ENCODE data around the gene SLC24A2. TPM values are rescaled to one million over a fixed set of nuclear protein-coding genes. Genes with fewer than 3 reads are reported as not detected.

The SLC24A2 gene
- total RNA-seq, 3 donors from 2014 or later = 0.63 TPM; not detected in 2

- Histone ChIP-seq H3K4me1 (ENCODE audit: low read depth) (no peaks in the 10 kb centered on the region), H3K4me3 (no peak overlapping the region), H3K9me3 (no peaks in the 10 kb centered on the region), H3K36me3 (ENCODE audit: low read depth) (no peaks in the 10 kb centered on the region)
- ATAC-seq = no peak
- no peak for DNase-seq
- no peak for TF ChIP-seq CTCF (IDR thresholded peaks at IDR 0.05)
- intact Hi-C loops (cut with DNase I, micrococcal nuclease) = no loop called here
Observed at GRCh38 chr9:19809422-19810269, 20.8 kb upstream of the SLC24A2 start.

GRCh38 chr9:19807182-19807892 is 18.5 kb upstream of the SLC24A2 start:
- no peaks in the 10 kb centered on the region for H3K9me3 ChIP-seq
- ATAC-seq (no peak), DNase-seq (no peak)
- no peak for TF ChIP-seq CTCF (IDR thresholded peaks at IDR 0.05)
- intact Hi-C loops (cut with DNase I, micrococcal nuclease) = no loop called here
- no peak overlapping the region for H3K4me3 ChIP-seq
- no peaks in the 10 kb centered on the region for H3K4me1 ChIP-seq (ENCODE audit: low read depth)
- no peaks in the 10 kb centered on the region for H3K36me3 ChIP-seq (ENCODE audit: low read depth)

GRCh38 chr9:19804431-19804830 is 15.6 kb upstream of the SLC24A2 start:
- ATAC-seq = no peak
- Histone ChIP-seq H3K9me3 (no peaks in the 10 kb centered on the region), H3K36me3 (ENCODE audit: low read depth) (no peaks in the 10 kb centered on the region), H3K4me1 (ENCODE audit: low read depth) (no peaks in the 10 kb centered on the region), H3K4me3 (no peak overlapping the region)
- TF ChIP-seq CTCF (IDR thresholded peaks at IDR 0.05) = no peak
- intact Hi-C loops (cut with DNase I, micrococcal nuclease) = no loop called here
- no peak for DNase-seq

- intact Hi-C loops (cut with DNase I, micrococcal nuclease) = no loop called here
- no peaks in the 10 kb centered on the region for H3K9me3 ChIP-seq
- ATAC-seq (no peak), DNase-seq (no peak)
- H3K4me1 ChIP-seq (ENCODE audit: low read depth) = no peaks in the 10 kb centered on the region
- H3K36me3 ChIP-seq (ENCODE audit: low read depth) = no peaks in the 10 kb centered on the region
- TF ChIP-seq CTCF (IDR thresholded peaks at IDR 0.05) = no peak
- no peak overlapping the region for H3K4me3 ChIP-seq
Observed at GRCh38 chr9:19800884-19801283, 12.0 kb upstream of the SLC24A2 start.

GRCh38 chr9:19799784-19800183 is 10.9 kb upstream of the SLC24A2 start:
- no peaks in the 10 kb centered on the region for H3K36me3 ChIP-seq (ENCODE audit: low read depth)
- no peak overlapping the region for H3K4me3 ChIP-seq
- H3K4me1 ChIP-seq (ENCODE audit: low read depth) = no peaks in the 10 kb centered on the region
- H3K9me3 ChIP-seq = no peaks in the 10 kb centered on the region
- TF ChIP-seq CTCF (IDR thresholded peaks at IDR 0.05) = no peak
- DNase-seq = no peak
- ATAC-seq = no peak
- intact Hi-C loops (cut with DNase I, micrococcal nuclease) = no loop called here
